GM23338 (cell line): Measurements from ENCODE around the gene IDH2. TPM values are rescaled to one million over a fixed set of nuclear protein-coding genes. Genes with fewer than 3 reads are reported as not detected.
A peak's percentile ranks its signal among the peaks of the same experiment; 100 is the strongest.

Experiments
- ATAC-seq: fragments of 200-7000 bp; cut with Tn5 transposase; 3 replicates; pipeline ENCODE4 v1.9.1; 2020
- DNase-seq: peaks from one replicate; pipeline ENCODE4 v3.0.0-alpha.2; 2015; ENCODE audit warnings: low spot score
- H2AFZ ChIP-seq: fragments of 200-600 bp; sonication (generic); 2 replicates; pipeline ENCODE4 v1.8.0; 2016; ENCODE audit warnings: antibody characterized with exemption, mild to moderate bottlenecking, moderate library complexity
- H3F3A ChIP-seq: fragments of 200-600 bp; sonication (generic); replicated peaks from 2 replicates; pipeline ENCODE4 v1.8.0; 2017; ENCODE audit warnings: antibody characterized with exemption, mixed run types, low read depth
- H3K27ac ChIP-seq: fragments of 200-600 bp; sonication (generic); 2 replicates; pipeline ENCODE4 v1.6.1; 2016; ENCODE audit warnings: low read depth
- H3K27me3 ChIP-seq: fragments of 200-600 bp; sonication (generic); 2 replicates; pipeline ENCODE4 v1.8.0; 2016; ENCODE audit warnings: mild to moderate bottlenecking, mixed run types, moderate library complexity; ENCODE audit not compliant: insufficient read depth
- H3K36me3 ChIP-seq: fragments of 200-600 bp; sonication (generic); 2 replicates; pipeline ENCODE4 v1.8.0; 2016; ENCODE audit warnings: mild to moderate bottlenecking; ENCODE audit not compliant: insufficient read depth
- H3K4me1 ChIP-seq: fragments of 200-600 bp; sonication (generic); 2 replicates; pipeline ENCODE4 v1.8.0; 2016; ENCODE audit warnings: mild to moderate bottlenecking, moderate library complexity; ENCODE audit not compliant: insufficient read depth
- H3K4me2 ChIP-seq: fragments of 200-600 bp; sonication (generic); 2 replicates; pipeline ENCODE4 v1.7.1; 2017; ENCODE audit warnings: mixed run types
- H3K4me3 ChIP-seq: fragments of 200-600 bp; sonication (generic); 2 replicates; pipeline ENCODE4 v1.6.1; 2016; ENCODE audit warnings: mixed run types
- H3K79me2 ChIP-seq: fragments of 200-600 bp; sonication (generic); replicated peaks from 2 replicates; pipeline ENCODE4 v1.8.0; 2017; ENCODE audit warnings: mild to moderate bottlenecking; ENCODE audit not compliant: insufficient read depth
- H3K9me2 ChIP-seq: fragments of 200-600 bp; sonication (generic); 2 replicates; pipeline ENCODE4 v1.8.0; 2017; ENCODE audit not compliant: insufficient read depth
- H4K20me1 ChIP-seq: fragments of 200-600 bp; sonication (generic); replicated peaks from 2 replicates; pipeline ENCODE4 v1.8.0; 2017; ENCODE audit warnings: mild to moderate bottlenecking; ENCODE audit not compliant: insufficient read depth
- H3K27ac Mint-ChIP-seq: 2 replicates; pipeline ENCODE4 v1.8.0; 2020; ENCODE audit warnings: inconsistent platforms, mild to moderate bottlenecking, moderate library complexity, mixed read lengths
- H3K27me3 Mint-ChIP-seq: 3 replicates; pipeline ENCODE4 v1.8.0; 2022; ENCODE audit warnings: low read depth, mild to moderate bottlenecking, moderate library complexity, mixed read lengths, inconsistent platforms; ENCODE audit not compliant: insufficient read depth, poor library complexity
- H3K36me3 Mint-ChIP-seq: 3 replicates; pipeline ENCODE4 v1.8.0; 2021; ENCODE audit warnings: low read depth, mild to moderate bottlenecking, inconsistent platforms, moderate library complexity, mixed read lengths
- H3K4me1 Mint-ChIP-seq: 3 replicates; pipeline ENCODE4 v1.8.0; 2020; ENCODE audit warnings: mild to moderate bottlenecking, inconsistent platforms, mixed read lengths
- H3K4me3 Mint-ChIP-seq: 3 replicates; pipeline ENCODE4 v1.8.0; 2021; ENCODE audit warnings: moderate library complexity, mild to moderate bottlenecking, inconsistent platforms, mixed read lengths
- H3K9me3 Mint-ChIP-seq: 3 replicates; pipeline ENCODE4 v1.8.0; 2020; ENCODE audit warnings: moderate library complexity, mild to moderate bottlenecking, inconsistent platforms, mixed read lengths
- CREB1 ChIP-seq: fragments of 250-450 bp; sonication (Bioruptor Pico); IDR thresholded peaks from 2 replicates; pipeline ENCODE4 v1.5.0; 2020; ENCODE audit warnings: low read depth, mild to moderate bottlenecking, moderate library complexity
- ETS1 ChIP-seq: IDR thresholded peaks from 2 replicates; pipeline ENCODE4 v1.6.1; 2016; ENCODE audit warnings: antibody characterized with exemption
- EZH2 ChIP-seq: fragments of 200-600 bp; sonication (generic); IDR thresholded peaks from one replicate; pipeline ENCODE4 v1.8.0; 2017; ENCODE audit warnings: antibody characterized with exemption, mild to moderate bottlenecking, low read depth; ENCODE audit not compliant: unreplicated experiment
- EZH2phosphoT487 ChIP-seq: fragments of 200-600 bp; sonication (generic); IDR thresholded peaks from one replicate; pipeline ENCODE4 v1.8.1; 2018; ENCODE audit warnings: antibody characterized with exemption; ENCODE audit not compliant: unreplicated experiment
- NANOG ChIP-seq: IDR thresholded peaks from 2 replicates; pipeline ENCODE4 v1.6.1; 2016; ENCODE audit warnings: antibody characterized with exemption, borderline replicate concordance
- POLR2AphosphoS5 ChIP-seq: IDR thresholded peaks from 2 replicates; pipeline ENCODE4 v1.6.1; 2016; ENCODE audit warnings: antibody characterized with exemption, low read depth
- REST ChIP-seq: IDR thresholded peaks from one replicate; pipeline ENCODE4 v1.6.1; 2018; ENCODE audit warnings: antibody characterized with exemption; ENCODE audit not compliant: unreplicated experiment
- STAT1 ChIP-seq: IDR thresholded peaks from one replicate; pipeline ENCODE4 v1.6.1; 2016; ENCODE audit warnings: antibody characterized with exemption; ENCODE audit not compliant: unreplicated experiment
- ZNF114 ChIP-seq: fragments of 250-450 bp; sonication (Bioruptor Pico); IDR thresholded peaks from 2 replicates; pipeline ENCODE4 v1.5.0; 2020; ENCODE audit warnings: mild to moderate bottlenecking, moderate library complexity
- ZNF331 ChIP-seq: fragments of 250-450 bp; sonication (Bioruptor Pico); IDR thresholded peaks from 2 replicates; pipeline ENCODE4 v1.5.0; 2020; ENCODE audit warnings: low read depth, mild to moderate bottlenecking, moderate library complexity
- ZNF462 ChIP-seq: fragments of 250-450 bp; sonication (Bioruptor Pico); IDR thresholded peaks from 2 replicates; pipeline ENCODE4 v1.5.0; 2020; ENCODE audit warnings: mild to moderate bottlenecking, moderate library complexity
- polyA plus RNA-seq: library from polyadenylated mRNA; unstranded; fragments of >200 nt; fragmentation: Nextera tagmentation; extraction: Ambion mirVana; gene quantifications from 2 replicates; pipeline ENCODE4 v1.2.1, GENCODE V29; 2016
- total RNA-seq: library from RNA; depleted of rRNA; stranded (reverse); fragments of >200 nt; shearing (Covaris generic); gene quantifications from 2 replicates; pipeline ENCODE4 v1.2.3, GENCODE V29; 2014

The IDH2 gene
- total and polyA plus RNA-seq, 2 experiments from 2014 or later: 54.9 to 64.0 TPM

GRCh38 chr15:90042356-90042755, 59.9 kb downstream of the IDH2 start (continued):
- no peak for TF ChIP-seq ZNF462 (CRISPR knock-in tag)
- no peak for TF ChIP-seq ZNF114
- TF ChIP-seq ZNF331 (CRISPR knock-in tag): no peak
- TF ChIP-seq STAT1: no peak

- Histone ChIP-seq H3K9me2 (no peaks in the 10 kb centered on the region), H2AFZ (no peak overlapping the region), H4K20me1 (no peaks in the 10 kb centered on the region), H3K27me3 (no peaks in the 10 kb centered on the region), H3K27ac (0 out of 2 replicates have a peak overlapping the region, but pooled peaks have one; percentile 41), H3K4me3 (no peak overlapping the region), H3K36me3 (no peaks in the 10 kb centered on the region), H3K79me2 (peaks cover 6% of the 10 kb centered on the region; the same call in 1 of the 2 replicates), H3K4me2 (0 out of 2 replicates have a peak overlapping the region, but pooled peaks have one; percentile 9), H3F3A (no peaks in the 10 kb centered on the region), H3K4me1 (no peaks in the 10 kb centered on the region; the same call in 1 of the 2 replicates)
- no peak for DNase-seq
- Mint-ChIP-seq H3K4me1 (peaks cover 54% of the 10 kb centered on the region), H3K27ac (no peak overlapping the region), H3K36me3 (no peaks in the 10 kb centered on the region; the same call in 2 of the 3 replicates), H3K4me3 (no peak overlapping the region), H3K27me3 (peaks cover 11% of the 10 kb centered on the region), H3K9me3 (no peaks in the 10 kb centered on the region)
- no peak for ATAC-seq
- TF ChIP-seq EZH2phosphoT487 (no peak), NANOG (no peak), EZH2 (no peak), REST (no peak), ETS1 (no peak), ZNF331 (CRISPR knock-in tag) (no peak), CREB1 (no peak), POLR2AphosphoS5 (no peak), ZNF114 (no peak)
Measured at GRCh38 chr15:90040618-90041017, 61.6 kb downstream of the IDH2 start.
